ENCODE measurements around the gene SIX4. TPM values are rescaled to one million over a fixed set of nuclear protein-coding genes. Genes with fewer than 3 reads are reported as not detected.

The SIX4 gene
- total and polyA plus RNA-seq, 3 experiments from 2014 or later: 0.09 TPM; not detected in 2

DNA sequence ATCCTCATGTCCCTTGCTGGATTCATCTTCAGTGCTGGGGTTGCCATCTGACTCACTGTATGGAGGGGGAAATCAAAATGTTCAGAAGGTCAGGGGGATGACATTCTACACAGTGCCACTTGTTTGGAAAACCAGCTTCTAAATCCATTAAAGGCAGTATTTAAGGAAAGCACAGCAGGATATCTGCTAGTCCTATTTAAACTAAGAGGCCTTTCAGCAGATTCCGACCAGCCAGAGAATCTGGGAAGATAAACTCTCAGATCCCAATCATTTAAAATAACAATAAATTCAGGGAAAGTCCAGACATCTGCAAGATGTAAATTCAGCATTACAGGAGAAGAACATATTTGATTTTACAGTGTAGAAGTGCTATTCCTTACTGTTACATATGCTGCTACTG lies 3.8 kb downstream of the SIX4 start:
- no peaks in the 10 kb centered on the region for H3K36me3 ChIP-seq (ENCODE audit: insufficient read depth, low read length)
- DNase-seq: no peak
- H3K4me1 ChIP-seq (ENCODE audit: insufficient read depth, low read length): peaks cover 4% of the 10 kb centered on the region
- peaks cover 39 to 67% of the 10 kb centered on the region in 2 donors for H3K27me3 Mint-ChIP-seq
- peaks cover 16 to 27% (median 21%) of the 10 kb centered on the region in 3 donors for H3K4me1 Mint-ChIP-seq
- H3K4me3 Mint-ChIP-seq: peak overlapping the region in 5 of 7 donors; percentile 7 to 68 (median 41)
- H3K9me3 Mint-ChIP-seq: no peaks in the 10 kb centered on the region
- CTCF ChIA-PET: interaction anchor here (1.5 kb wide), 1 partner anchor 9 kb away, joined by 3 read pairs; no protein-coding TSS in a partner anchor
- no peaks in the 10 kb centered on the region for H3K9me3 ChIP-seq (ENCODE audit: low read length)
- no peak overlapping the region for H3K27ac ChIP-seq (ENCODE audit: low read depth, low read length)
- POLR2A ChIA-PET: no interaction called here
- peaks cover 42% of the 10 kb centered on the region for H3K27me3 ChIP-seq (ENCODE audit: insufficient read depth, low read length, poor library complexity, severe bottlenecking)
- H3K4me3 ChIP-seq (ENCODE audit: low read length): no peak overlapping the region
- no peak overlapping the region for H3K27ac Mint-ChIP-seq
- no peaks in the 10 kb centered on the region for H3K36me3 Mint-ChIP-seq

DNA sequence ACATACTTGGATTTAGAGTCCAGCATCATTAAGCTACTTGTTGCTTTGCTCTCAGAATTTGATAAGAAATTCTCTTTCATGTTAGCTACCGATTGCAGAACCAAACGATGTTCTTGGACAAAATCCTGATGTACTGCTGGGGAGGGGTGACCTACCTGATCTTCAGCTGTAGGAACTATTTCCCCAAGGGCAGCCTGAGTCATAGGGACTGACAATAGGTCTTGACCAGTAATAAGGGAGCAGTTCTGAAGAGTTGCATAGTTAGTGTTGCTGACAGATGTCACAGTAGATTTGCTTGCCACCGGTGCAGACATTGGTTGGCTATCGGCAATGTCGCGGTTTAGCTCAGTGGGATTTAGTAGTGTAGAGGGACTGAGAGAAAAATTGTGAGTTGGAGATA lies 10.6 kb downstream of the SIX4 start:
- Histone ChIP-seq H3K4me1 (ENCODE audit: insufficient read depth, low read length) (no peaks in the 10 kb centered on the region), H3K4me3 (ENCODE audit: low read length) (no peak overlapping the region), H3K27ac (ENCODE audit: low read depth, low read length) (no peak overlapping the region), H3K27me3 (ENCODE audit: insufficient read depth, low read length, poor library complexity, severe bottlenecking) (no peaks in the 10 kb centered on the region), H3K36me3 (ENCODE audit: insufficient read depth, low read length) (no peaks in the 10 kb centered on the region), H3K9me3 (ENCODE audit: low read length) (no peaks in the 10 kb centered on the region)
- Mint-ChIP-seq H3K9me3 (no peaks in the 10 kb centered on the region), H3K27ac (no peak overlapping the region), H3K36me3 (no peaks in the 10 kb centered on the region), H3K27me3 (peaks cover 4 to 42% of the 10 kb centered on the region in 2 donors), H3K4me3 (no peak overlapping the region), H3K4me1 (no peaks in the 10 kb centered on the region)
- POLR2A ChIA-PET: no interaction called here
- CTCF ChIA-PET: interaction anchor here (1.2 kb wide), 1 partner anchor 13 kb away, joined by 3 read pairs; no protein-coding TSS in a partner anchor
- no peak for DNase-seq

DNA sequence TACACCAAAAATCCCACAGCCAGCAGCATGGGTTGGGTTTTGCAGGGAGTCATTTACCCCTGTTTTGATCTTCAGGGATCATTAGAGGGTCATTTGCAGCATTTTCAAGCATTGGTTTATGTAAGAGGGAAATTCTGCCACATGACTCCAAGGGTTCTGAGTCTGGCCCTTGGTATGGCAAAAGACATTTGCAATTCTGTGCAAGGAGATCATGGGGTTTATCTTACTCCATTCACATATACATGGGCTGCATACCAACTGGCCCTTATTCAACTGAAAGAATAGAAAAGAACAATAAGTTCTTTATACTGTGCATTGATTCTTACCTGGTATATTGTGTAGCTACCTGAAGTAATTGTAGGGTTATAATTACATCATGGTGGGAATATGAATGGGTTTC lies 13.7 kb downstream of the SIX4 start:
- Histone ChIP-seq H3K4me3 (ENCODE audit: low read length) (no peak overlapping the region), H3K27ac (ENCODE audit: low read depth, low read length) (no peak overlapping the region), H3K27me3 (ENCODE audit: insufficient read depth, low read length, poor library complexity, severe bottlenecking) (no peaks in the 10 kb centered on the region), H3K9me3 (ENCODE audit: low read length) (no peaks in the 10 kb centered on the region), H3K36me3 (ENCODE audit: insufficient read depth, low read length) (no peaks in the 10 kb centered on the region), H3K4me1 (ENCODE audit: insufficient read depth, low read length) (no peaks in the 10 kb centered on the region)
- no peak for DNase-seq
- ChIA-PET CTCF (interaction anchor here (0.7 kb wide), 1 partner anchor 10 kb away, joined by 3 read pairs; no protein-coding TSS in a partner anchor), POLR2A (no interaction called here)
- Mint-ChIP-seq H3K36me3 (no peaks in the 10 kb centered on the region), H3K9me3 (no peaks in the 10 kb centered on the region), H3K27ac (no peak overlapping the region), H3K27me3 (peaks cover 8 to 47% of the 10 kb centered on the region in 2 donors), H3K4me1 (no peaks in the 10 kb centered on the region), H3K4me3 (no peak overlapping the region)

DNA sequence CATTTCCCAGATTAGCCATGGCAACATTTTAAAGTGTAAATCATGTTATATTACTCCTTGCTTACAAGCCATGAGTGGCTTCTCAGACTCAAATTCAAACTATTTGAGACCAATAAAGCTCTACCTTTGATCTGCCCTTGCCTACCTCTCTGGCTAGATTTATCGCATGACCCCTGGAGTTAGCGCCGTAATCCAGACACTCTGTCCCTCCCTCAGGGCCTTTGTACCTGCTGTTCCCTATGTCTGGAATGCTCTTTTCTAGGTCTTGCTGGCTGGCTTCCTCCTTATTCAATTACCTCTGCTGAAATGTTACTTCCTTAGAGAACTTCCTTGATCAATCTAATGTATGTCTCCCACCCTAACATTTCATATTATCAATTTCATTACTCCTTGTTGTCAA lies 16.3 kb downstream of the SIX4 start:
- H3K9me3 ChIP-seq (ENCODE audit: low read length): no peaks in the 10 kb centered on the region
- no peaks in the 10 kb centered on the region for H3K4me1 ChIP-seq (ENCODE audit: insufficient read depth, low read length)
- CTCF ChIA-PET: no interaction called here
- Mint-ChIP-seq H3K27ac (no peak overlapping the region), H3K4me3 (no peak overlapping the region), H3K27me3 (peaks cover 9 to 38% of the 10 kb centered on the region in 2 donors), H3K4me1 (no peaks in the 10 kb centered on the region), H3K36me3 (no peaks in the 10 kb centered on the region), H3K9me3 (peaks cover 0 to 4% (median 3%) of the 10 kb centered on the region in 5 donors)
- H3K36me3 ChIP-seq (ENCODE audit: insufficient read depth, low read length): no peaks in the 10 kb centered on the region
- H3K27ac ChIP-seq (ENCODE audit: low read depth, low read length): no peak overlapping the region
- H3K4me3 ChIP-seq (ENCODE audit: low read length): no peak overlapping the region
- DNase-seq: no peak
- POLR2A ChIA-PET: no interaction called here
- no peaks in the 10 kb centered on the region for H3K27me3 ChIP-seq (ENCODE audit: insufficient read depth, low read length, poor library complexity, severe bottlenecking)

DNA sequence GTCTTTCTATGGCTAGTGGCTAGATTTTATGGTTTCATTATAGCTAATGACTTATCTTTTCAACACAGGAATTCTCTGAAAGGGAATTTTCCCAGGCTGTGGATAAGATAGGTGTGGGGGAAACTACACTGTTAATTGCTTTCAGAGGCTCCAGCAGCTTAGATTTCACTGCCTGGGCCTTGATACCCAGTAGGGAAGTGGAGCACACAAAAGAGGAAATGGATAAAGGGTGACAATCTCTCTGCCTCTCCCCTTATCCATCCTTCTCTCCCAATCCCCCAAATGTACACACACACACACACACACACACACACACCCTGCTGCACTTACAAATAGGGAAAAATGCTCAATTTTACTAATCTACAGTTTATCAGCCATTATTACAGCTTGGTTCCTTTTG lies 19.1 kb downstream of the SIX4 start:
- Histone ChIP-seq H3K9me3 (ENCODE audit: low read length) (no peaks in the 10 kb centered on the region), H3K36me3 (ENCODE audit: insufficient read depth, low read length) (no peaks in the 10 kb centered on the region), H3K4me1 (ENCODE audit: insufficient read depth, low read length) (no peaks in the 10 kb centered on the region), H3K27ac (ENCODE audit: low read depth, low read length) (no peak overlapping the region), H3K27me3 (ENCODE audit: insufficient read depth, low read length, poor library complexity, severe bottlenecking) (no peaks in the 10 kb centered on the region), H3K4me3 (ENCODE audit: low read length) (no peak overlapping the region)
- Mint-ChIP-seq H3K36me3 (peaks cover 0 to 5% (median 0%) of the 10 kb centered on the region in 3 donors), H3K27me3 (peaks cover 15 to 35% of the 10 kb centered on the region in 2 donors), H3K4me1 (no peaks in the 10 kb centered on the region), H3K27ac (no peak overlapping the region), H3K9me3 (peaks cover 11 to 26% (median 21%) of the 10 kb centered on the region in 5 donors), H3K4me3 (no peak overlapping the region)
- no peak for DNase-seq
- POLR2A ChIA-PET: no interaction called here
- CTCF ChIA-PET: no interaction called here

DNA sequence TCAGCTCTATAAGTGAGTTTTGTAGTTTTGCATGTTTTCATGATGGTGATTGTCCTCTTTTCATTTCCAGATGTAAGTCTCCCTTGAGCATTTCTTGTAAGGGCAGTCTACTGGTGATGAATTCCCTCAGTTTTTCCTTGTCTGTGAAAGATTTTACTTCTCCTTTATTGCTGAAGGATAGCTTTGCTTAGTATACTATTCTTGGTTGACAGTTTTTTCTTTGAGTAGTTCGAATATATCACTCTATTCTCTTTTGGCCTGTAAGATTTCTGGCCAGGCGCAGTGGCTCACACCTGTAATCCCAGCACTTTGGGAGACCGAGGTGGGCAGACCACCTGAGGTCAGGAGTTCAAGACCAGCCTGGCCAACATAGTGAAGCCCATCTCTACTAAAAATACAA lies 23.6 kb downstream of the SIX4 start:
- Histone ChIP-seq H3K27me3 (ENCODE audit: insufficient read depth, low read length, poor library complexity, severe bottlenecking) (no peaks in the 10 kb centered on the region), H3K36me3 (ENCODE audit: insufficient read depth, low read length) (no peaks in the 10 kb centered on the region), H3K27ac (ENCODE audit: low read depth, low read length) (no peak overlapping the region), H3K4me3 (ENCODE audit: low read length) (no peak overlapping the region), H3K4me1 (ENCODE audit: insufficient read depth, low read length) (no peaks in the 10 kb centered on the region), H3K9me3 (ENCODE audit: low read length) (no peaks in the 10 kb centered on the region)
- Mint-ChIP-seq H3K4me1 (no peaks in the 10 kb centered on the region), H3K9me3 (peaks cover 15 to 40% (median 24%) of the 10 kb centered on the region in 5 donors), H3K27ac (peak overlapping the region in 1 of 8 donors; percentile 47), H3K4me3 (no peak overlapping the region), H3K36me3 (peaks cover 0 to 5% (median 0%) of the 10 kb centered on the region in 3 donors), H3K27me3 (peaks cover 24 to 47% of the 10 kb centered on the region in 2 donors)
- ChIA-PET POLR2A (no interaction called here), CTCF (no interaction called here)
- no peak for DNase-seq

DNA sequence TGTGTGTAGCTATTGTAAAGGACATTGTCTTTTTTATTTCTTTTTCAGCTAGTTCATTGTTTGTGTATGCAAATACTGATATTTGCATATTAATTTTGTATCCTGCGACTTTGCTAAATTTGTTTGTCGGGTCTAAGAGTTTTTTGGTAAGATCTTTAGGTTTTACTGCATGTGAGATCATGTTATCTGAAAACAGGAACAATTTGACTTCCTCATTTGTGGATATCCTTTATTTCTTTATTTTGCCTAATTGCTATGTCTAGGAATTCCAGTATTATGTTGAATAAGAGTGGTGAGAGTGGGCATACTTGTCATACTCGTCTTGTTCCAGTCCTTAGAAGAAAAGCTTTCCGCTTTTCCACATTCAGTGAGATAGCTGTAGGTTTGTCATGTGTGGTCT lies 28.8 kb downstream of the SIX4 start:
- Mint-ChIP-seq H3K27me3 (peaks cover 18 to 36% of the 10 kb centered on the region in 2 donors), H3K36me3 (no peaks in the 10 kb centered on the region), H3K4me1 (no peaks in the 10 kb centered on the region), H3K4me3 (no peak overlapping the region), H3K9me3 (peaks cover 2 to 18% (median 7%) of the 10 kb centered on the region in 5 donors), H3K27ac (no peak overlapping the region)
- no peak overlapping the region for H3K27ac ChIP-seq (ENCODE audit: low read depth, low read length)
- ChIA-PET CTCF (no interaction called here), POLR2A (no interaction called here)
- H3K9me3 ChIP-seq (ENCODE audit: low read length): no peaks in the 10 kb centered on the region
- no peaks in the 10 kb centered on the region for H3K36me3 ChIP-seq (ENCODE audit: insufficient read depth, low read length)
- DNase-seq: no peak
- H3K4me1 ChIP-seq (ENCODE audit: insufficient read depth, low read length): no peaks in the 10 kb centered on the region
- no peak overlapping the region for H3K4me3 ChIP-seq (ENCODE audit: low read length)
- H3K27me3 ChIP-seq (ENCODE audit: insufficient read depth, low read length, poor library complexity, severe bottlenecking): no peaks in the 10 kb centered on the region

DNA sequence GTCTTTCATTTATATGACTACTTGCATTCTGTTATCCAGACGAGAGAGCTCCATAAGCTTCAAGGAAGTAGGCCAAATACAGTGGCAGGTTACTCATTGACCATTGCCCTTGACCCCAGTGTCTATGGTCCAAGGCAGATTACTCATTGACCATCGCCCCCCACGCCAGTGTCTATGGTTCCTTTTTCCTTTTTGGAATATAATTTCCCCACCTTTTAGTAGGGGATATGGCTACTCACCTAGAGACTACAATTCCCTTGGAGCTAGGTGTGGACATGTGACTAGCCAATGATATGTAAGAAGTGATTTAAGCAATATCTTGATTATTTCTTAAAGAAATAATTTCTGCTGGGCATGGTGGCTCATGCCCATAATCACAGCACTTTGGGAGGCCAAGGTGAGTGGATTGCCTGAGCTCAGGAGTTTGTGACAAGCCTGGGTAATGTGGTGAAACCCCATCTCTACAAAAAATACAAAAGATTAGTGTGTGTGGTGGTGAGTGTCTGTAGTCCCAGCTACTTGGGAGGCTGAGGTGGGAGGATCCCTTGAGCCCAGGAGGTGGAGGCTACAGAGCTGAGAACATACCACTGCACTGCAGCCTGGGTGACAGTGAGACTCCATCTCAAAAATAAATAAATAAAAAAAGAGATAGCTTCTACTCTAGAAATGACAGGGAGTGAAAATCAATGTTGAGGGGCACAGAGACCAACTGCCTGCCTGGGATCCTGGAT lies 32.6 kb downstream of the SIX4 start:
- ChIA-PET POLR2A (no interaction called here), CTCF (interaction anchor here (0.9 kb wide), 1 partner anchor 31 kb away, joined by 3 read pairs; no protein-coding TSS in a partner anchor)
- H3K27me3 ChIP-seq (ENCODE audit: insufficient read depth, low read length, poor library complexity, severe bottlenecking): no peaks in the 10 kb centered on the region
- Mint-ChIP-seq H3K27me3 (peaks cover 4 to 8% of the 10 kb centered on the region in 2 donors), H3K4me1 (no peaks in the 10 kb centered on the region), H3K27ac (no peak overlapping the region), H3K4me3 (no peak overlapping the region), H3K36me3 (no peaks in the 10 kb centered on the region), H3K9me3 (no peaks in the 10 kb centered on the region)
- DNase-seq: no peak
- H3K9me3 ChIP-seq (ENCODE audit: low read length): no peaks in the 10 kb centered on the region
- no peak overlapping the region for H3K27ac ChIP-seq (ENCODE audit: low read depth, low read length)
- no peaks in the 10 kb centered on the region for H3K4me1 ChIP-seq (ENCODE audit: insufficient read depth, low read length)
- H3K36me3 ChIP-seq (ENCODE audit: insufficient read depth, low read length): no peaks in the 10 kb centered on the region
- no peak overlapping the region for H3K4me3 ChIP-seq (ENCODE audit: low read length)

All from CD8-positive, alpha-beta memory T cell (primary cell).